HS-5 (cell line): ENCODE measurements around the gene TCEAL9.
"Not testable (repeated sequence)": the region's sequence is repeated elsewhere in the genome, so short reads cannot be mapped to it uniquely, and the experiment has no call there.

ENCODE experiments used
- DNase-seq: peaks from one replicate; pipeline ENCODE4 v3.0.0-alpha.2; 2012; ENCODE audit warnings: low read depth

Gene TCEAL9

GRCh38 chrX:103356130-103356798 is at the start of gene TCEAL9:
TSS of gene TCEAL9 (plus strand) at chrX:103356506. CDS start at chrX:103357685, 1,179 bp downstream.
- DNase-seq: no peak

DNA sequence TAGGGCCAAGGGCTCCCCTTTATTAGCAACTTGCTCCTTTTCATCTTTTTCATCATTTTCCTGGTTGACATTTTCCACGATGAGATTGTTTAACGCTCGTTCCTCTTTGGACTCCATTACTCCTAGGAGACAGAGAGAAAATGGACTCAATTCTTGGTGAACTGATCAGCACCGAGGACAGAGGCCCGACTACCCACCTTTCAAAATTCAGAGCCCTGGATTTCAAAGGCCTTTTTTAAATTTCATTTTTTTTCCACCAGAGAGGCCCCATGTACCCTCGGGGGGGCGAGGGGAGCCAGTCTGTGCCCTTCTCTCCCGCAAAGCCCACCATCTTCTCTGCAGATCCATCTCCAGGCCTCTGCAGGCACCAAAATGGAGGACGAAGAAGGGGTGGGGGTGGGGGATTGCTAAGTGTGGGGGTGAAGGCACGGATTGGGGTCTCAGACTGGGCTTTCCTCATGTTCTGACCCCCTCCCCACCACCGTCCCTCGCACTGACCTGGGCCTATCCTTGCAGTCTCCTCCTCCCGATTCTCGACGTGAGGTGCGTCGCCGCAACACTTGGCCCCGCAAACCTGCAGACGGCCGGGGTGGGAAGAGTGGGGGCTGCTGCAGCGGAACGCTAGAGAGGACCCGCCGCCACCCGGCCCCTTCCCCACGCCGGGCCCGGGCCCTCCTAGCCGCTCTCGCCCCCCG is 46.3 kb upstream of the TCEAL9 start:
- no peak for DNase-seq

DNA sequence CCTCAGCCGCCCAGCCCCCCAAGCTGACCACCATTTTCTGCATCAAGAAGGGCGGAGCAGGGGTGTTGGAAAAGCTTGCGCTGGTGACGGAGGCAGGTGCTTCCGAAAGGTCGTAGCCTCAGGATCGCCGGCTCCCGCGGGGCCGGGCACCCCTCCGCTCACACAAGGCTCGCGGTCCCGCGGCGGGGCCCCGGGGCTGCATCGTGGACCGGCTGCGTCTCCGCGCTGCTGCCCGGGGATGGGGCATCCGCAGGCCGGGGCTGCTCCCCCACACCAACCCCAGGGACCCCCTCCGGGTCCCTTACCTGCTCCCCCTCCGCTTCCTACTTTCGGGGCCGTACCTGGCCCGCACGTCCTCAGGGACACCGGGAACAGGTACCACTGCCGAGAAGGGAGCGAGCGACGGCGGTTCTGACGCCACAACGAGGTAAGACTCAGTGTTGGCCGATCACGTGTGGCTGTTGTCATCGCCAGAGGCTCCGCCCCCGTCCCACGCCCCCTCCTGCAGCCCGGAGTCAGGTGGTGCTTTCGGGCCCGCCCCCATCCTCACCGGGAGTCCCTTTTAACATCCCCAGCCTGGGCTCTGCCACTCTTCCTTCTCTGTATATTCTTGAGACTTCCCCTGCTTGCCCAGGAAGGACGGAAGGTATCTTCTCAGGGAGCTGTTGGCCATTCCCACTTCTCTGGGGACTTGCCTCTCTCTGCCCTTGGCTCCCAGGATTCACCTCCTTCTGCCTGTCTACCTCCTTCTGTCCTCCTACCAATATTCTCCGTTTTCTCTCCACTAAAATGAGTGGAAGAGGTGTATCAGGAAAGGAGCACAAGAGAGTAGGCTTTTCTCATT is 45.5 kb upstream of the TCEAL9 start, which contains the start of gene BEX2:
BEX2 (minus strand) TSS at position 436 of the 844 bp plus-strand sequence. CDS start 1,014 bp downstream, outside the sequence.
- no peak for DNase-seq

DNA sequence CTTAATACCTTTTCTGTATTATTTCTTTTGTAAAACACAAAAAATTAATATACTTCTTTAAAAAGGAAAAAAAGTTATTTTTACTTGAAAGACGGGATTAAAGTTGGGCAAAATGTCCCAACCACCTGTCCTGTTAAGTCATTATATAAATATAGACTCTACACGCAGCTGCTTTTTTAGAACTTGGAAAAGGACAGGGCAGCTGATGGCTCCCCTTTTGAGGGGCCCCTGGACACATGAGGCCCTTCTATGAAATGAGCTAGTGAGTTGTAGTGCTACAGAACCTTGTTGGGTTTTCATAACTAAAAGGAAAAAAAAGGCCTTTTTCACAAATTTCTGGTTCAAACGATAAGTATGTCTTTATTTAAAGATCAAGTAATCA is 44.9 kb upstream of the TCEAL9 start:
- no peak for DNase-seq

DNA sequence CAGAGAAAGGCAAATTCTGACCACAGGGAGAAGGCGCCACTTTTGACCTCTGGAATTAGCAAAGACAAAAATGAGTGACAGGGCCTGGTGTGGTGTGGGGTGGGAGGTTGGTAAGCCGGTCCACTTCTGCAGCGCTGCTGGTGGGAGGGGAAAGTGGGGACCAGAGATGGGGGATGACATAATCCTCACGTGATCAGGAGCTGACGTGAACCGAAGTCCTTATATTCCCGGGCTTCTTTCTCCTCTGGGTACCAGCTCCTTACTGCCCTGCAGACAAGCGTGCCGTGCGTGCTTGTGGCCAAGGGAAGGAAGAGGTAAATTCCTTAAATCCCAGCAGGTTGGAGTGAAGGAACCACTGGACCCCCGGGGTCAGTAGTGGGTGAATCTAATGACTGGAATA is 26.3 kb upstream of the TCEAL9 start, which contains the start of gene TCEAL7:
TCEAL7 (plus strand) TSS at position 249 of the 400 bp plus-strand sequence. CDS start 1,165 bp downstream, outside the sequence.
- no peak for DNase-seq

- no peak for DNase-seq
Measured at GRCh38 chrX:103330681-103331288, 25.5 kb upstream of the TCEAL9 start.

DNA sequence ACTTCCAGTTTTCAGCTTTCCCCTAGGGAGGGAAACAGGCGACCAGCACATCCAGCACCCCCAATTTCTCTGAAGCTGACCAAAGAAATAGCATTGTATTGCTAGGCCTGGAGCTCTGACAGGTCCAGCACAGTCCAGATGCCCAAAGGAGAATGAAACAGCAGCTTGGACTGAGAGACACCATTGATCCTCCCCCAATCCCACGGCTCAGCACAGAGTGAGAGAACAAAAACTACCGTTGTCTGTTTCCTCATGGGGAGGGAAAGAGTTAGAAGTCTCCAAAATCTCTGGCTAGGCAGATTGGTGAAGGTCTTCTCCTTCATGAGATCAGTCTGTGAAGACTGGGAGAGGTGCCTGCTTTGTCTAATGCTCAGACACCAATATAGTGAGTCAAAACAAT is 17.6 kb upstream of the TCEAL9 start:
- DNase-seq: no peak

DNA sequence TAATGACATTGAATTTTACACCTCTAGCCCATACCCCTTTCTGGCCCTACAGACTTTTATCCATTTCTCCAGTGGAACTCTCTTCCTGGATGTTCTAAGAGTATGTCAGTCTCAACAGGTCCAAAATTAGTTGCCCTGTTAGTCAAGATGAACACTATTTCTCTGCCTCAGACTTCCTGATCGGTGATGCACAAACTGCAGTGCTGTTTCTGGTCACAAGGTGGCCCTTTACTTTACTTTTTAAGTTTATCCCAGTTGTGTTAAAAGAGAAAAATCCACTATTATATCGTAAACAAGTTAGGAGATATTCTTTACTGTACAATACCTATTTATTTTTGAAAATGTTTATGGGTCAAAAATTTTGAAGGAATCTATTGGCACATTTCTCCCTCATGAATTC is 13.2 kb upstream of the TCEAL9 start:
- no peak for DNase-seq

GRCh38 chrX:103344606-103345005 is 11.7 kb upstream of the TCEAL9 start:
- no peak for DNase-seq

GRCh38 chrX:103347682-103348397 is 8.5 kb upstream of the TCEAL9 start:
- no peak for DNase-seq

DNA sequence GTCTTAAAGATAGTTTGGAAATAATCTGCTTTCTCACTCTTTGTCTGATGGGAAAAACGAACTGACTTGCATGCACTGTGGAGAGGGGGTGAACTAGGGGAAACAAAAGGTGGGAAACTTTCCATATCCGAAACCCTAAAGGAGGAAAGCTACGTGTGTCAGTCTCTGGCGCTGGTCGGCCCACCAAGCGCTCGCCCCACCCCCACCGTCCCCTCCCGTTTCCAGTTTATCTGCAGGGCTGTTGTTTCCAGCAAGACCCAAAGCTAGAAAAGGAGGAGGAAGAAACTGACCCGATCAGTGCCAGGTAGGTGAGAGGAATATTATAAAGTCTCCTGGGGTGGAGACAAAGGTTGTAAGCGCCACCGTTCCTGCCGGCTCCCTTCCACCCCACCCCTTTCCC is 552 bp downstream of the TCEAL9 start:
- no peak for DNase-seq

GRCh38 chrX:103357871-103358270 is 1.6 kb downstream of the TCEAL9 start:
- DNase-seq: no peak

- DNase-seq: not testable (repeated sequence)
Measured at GRCh38 chrX:103359605-103360004, 3.3 kb downstream of the TCEAL9 start.

DNA sequence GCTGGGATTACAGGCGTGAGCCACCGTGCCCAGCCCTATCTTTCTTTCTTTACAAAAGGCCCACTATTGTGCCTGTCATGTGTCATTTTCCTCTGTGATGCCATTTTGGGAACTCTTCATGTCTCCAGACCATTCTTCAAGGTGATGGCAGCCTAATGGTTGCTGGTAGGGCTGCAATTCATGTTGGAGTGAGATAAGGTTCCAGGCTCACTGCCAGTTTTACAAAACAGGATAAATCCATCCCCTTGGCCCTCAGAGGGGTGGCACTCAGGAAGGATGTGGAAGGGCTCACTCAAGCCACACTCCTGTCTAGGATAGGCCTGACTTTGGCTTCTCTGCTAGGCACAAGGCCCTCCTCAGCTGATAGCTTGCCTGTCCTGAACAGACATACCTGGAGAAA is 3.8 kb downstream of the TCEAL9 start:
- no peak for DNase-seq

DNA sequence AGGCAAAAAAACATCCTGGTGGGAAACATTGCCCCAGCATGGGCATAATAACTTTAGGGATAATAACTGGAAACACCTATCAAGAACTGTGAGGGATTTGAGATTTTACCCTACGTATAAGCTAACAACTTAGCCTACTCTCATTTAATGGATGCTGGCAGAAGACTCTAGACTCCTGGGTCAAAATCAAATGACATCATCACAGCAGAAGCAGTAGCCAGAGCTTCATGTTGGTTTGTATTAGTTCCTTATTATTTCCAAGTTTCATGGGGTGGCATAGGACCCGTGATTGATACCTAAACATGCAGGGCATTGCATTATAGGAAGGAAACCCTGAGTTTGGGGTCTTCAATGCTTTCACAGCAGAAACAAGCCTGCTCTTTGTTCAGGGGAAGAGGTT is 4.6 kb downstream of the TCEAL9 start:
- DNase-seq: no peak

GRCh38 chrX:103361798-103362197 is 5.5 kb downstream of the TCEAL9 start:
- DNase-seq: no peak

DNA sequence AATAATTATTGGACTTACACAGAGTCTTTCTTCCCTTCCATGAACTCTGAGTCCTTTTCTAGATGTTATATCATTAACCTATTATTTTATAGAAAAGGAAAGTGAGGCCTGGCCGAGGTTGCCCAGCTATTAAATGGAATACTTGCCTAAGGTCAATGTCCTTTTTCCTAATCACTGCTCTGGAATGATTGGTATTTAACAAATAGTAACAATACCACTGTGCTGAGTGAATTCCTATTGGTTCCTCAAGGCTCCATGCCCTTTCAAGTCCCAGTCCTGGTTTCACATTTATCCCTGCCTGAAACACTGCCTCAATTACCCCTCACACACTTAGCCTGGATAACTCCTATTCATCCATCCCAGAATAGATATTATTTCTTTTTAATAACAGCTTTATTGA is 6.2 kb downstream of the TCEAL9 start:
- no peak for DNase-seq

- DNase-seq: no peak
Measured at GRCh38 chrX:103363046-103363445, 6.7 kb downstream of the TCEAL9 start.

DNA sequence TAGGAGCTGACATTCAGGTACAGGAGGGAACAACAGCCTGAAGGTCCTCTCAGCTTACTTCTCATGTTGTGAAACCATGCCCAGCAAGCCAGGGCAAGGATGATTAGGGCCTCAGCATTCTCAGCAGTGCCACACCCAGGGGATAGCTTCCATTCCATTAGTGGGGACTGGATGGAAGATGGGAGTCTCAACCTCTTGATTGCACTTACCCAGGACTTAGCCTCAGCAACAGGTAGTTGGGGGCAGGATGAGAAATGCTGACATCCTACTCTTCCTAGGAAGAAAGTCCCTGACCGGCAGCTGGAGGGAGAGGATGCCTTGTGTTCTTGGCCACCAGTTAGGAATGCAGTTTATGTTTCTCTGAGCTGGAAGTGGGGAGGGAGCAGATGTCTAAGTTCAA is 11.2 kb downstream of the TCEAL9 start:
- no peak for DNase-seq

DNA sequence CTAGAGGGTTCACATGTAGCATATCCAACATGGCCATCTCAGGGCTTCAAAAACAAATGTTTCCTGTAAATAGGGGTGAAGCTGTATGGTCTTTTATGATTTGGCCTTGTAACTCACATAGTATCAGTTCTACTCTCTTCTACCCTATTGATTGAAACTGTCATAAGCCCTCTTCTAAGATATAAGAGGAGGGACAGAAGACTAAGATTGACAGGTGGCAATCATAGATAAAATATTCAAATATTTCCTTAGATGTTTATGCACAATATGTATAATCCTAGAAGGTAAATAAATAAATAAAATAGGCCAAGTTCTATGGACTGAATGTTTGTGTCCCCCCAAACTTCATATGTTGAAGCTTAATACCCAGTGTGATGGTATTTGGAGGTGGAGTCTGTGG is 13.2 kb downstream of the TCEAL9 start:
- DNase-seq: no peak

DNA sequence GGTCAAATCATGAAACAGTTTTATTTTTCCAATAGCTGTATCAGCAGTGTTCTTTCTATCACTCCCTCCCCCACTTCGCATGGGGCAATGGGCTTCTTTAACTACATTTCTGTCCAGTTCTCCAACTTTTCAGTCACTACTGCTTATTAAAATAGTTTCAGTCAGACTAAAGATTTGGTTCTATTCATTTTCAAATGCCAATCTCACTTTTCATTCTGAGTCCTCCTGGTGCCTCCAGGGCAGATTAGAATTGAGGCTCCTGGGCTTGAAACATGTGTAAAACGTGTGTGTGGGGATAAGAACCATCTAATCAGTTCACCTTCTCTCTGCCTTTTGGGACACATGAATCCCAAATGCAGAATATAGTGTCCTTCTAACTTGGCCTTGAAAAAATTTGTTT is 16.6 kb downstream of the TCEAL9 start:
- DNase-seq: no peak

DNA sequence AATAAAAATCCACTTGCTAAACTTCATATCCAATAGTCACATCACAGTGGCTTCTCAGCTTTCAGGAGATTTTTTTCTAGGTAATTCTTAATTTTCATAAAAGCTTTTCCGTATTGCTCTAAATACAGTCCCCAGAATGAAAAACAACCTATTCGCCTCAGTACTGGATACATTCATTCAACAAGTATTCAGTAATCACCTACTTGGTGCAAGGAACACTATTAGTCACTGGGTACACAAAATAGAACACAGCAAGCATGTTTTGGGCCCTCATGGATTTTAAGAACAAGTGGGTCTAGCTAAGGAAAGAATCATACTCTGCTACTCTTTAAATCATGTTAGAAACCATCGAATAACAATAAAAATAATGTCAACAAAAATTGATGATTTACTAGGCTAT is 17.3 kb downstream of the TCEAL9 start:
- no peak for DNase-seq
